HT1080 (cell line): ENCODE measurements around the gene DYNLT2. TPM values are rescaled to one million over a fixed set of nuclear protein-coding genes. Genes with fewer than 3 reads are reported as not detected.
"Not testable (repeated sequence)": the region's sequence is repeated elsewhere in the genome, so short reads cannot be mapped to it uniquely, and the experiment has no call there.

Experiments
- DNase-seq: peaks from one replicate; pipeline ENCODE4 v3.0.0-alpha.2; 2015; ENCODE audit warnings: low read depth
- total RNA-seq: library from RNA; depleted of rRNA; stranded (reverse); fragments of >200 nt; shearing (Covaris generic); gene quantifications from 2 replicates; pipeline ENCODE4 v1.2.3, GENCODE V29; 2014

DYNLT2 gene
- total RNA-seq, 1 experiment from 2014 or later, result 1.4 TPM

GRCh38 chr6:169783971-169784820 lies 32.8 kb upstream of the DYNLT2 start:
- no peak for DNase-seq

- no peak for DNase-seq
These were observed 32.0 kb upstream of the DYNLT2 start for GRCh38 chr6:169783401-169783800.

- DNase-seq, result no peak
These were observed 31.6 kb upstream of the DYNLT2 start for GRCh38 chr6:169782966-169783365.

- DNase-seq, result no peak
These were observed 29.3 kb upstream of the DYNLT2 start for GRCh38 chr6:169780571-169781091.

- no peak for DNase-seq
These were observed 28.5 kb upstream of the DYNLT2 start for GRCh38 chr6:169779896-169780295.

- no peak for DNase-seq
These were observed 27.9 kb upstream of the DYNLT2 start for GRCh38 chr6:169779092-169779815.

GRCh38 chr6:169778646-169779045 lies 27.3 kb upstream of the DYNLT2 start:
- no peak for DNase-seq

GRCh38 chr6:169777896-169778295 lies 26.5 kb upstream of the DYNLT2 start:
- no peak for DNase-seq

GRCh38 chr6:169776379-169776778 lies 25.0 kb upstream of the DYNLT2 start:
- no peak for DNase-seq

GRCh38 chr6:169775321-169775720 lies 23.9 kb upstream of the DYNLT2 start:
- DNase-seq, result no peak

GRCh38 chr6:169774347-169774746 lies 23.0 kb upstream of the DYNLT2 start:
- DNase-seq, result no peak

- DNase-seq, result no peak
These were observed 15.8 kb upstream of the DYNLT2 start for GRCh38 chr6:169766921-169767736.

- no peak for DNase-seq
These were observed 14.9 kb upstream of the DYNLT2 start for GRCh38 chr6:169766232-169766631.

- DNase-seq, result not testable (repeated sequence)
These were observed 14.4 kb upstream of the DYNLT2 start for GRCh38 chr6:169765789-169766188.

GRCh38 chr6:169763881-169764280 lies 12.5 kb upstream of the DYNLT2 start:
- DNase-seq, result no peak

GRCh38 chr6:169763308-169763707 lies 11.9 kb upstream of the DYNLT2 start:
- DNase-seq, result no peak

- no peak for DNase-seq
These were observed 3.8 kb upstream of the DYNLT2 start for GRCh38 chr6:169755162-169755561.

GRCh38 chr6:169752074-169752623 lies 777 bp upstream of the DYNLT2 start:
- peak; percentile 5 for DNase-seq

GRCh38 chr6:169746556-169746955 lies 4.8 kb downstream of the DYNLT2 start:
- DNase-seq, result no peak

- DNase-seq, result no peak
These were observed 6.0 kb downstream of the DYNLT2 start for GRCh38 chr6:169745405-169745804.

GRCh38 chr6:169741344-169741743 lies 10.0 kb downstream of the DYNLT2 start:
- no peak for DNase-seq
